Gastrocnemius medialis (tissue), 4 donors: Measurements from ENCODE around the gene PUM1. TPM values are rescaled to one million over a fixed set of nuclear protein-coding genes. Genes with fewer than 3 reads are reported as not detected.

Experiments used
- ATAC-seq, 2 donors: fragments of 150-250 bp; one replicate each; pipeline ENCODE4 v1.9.1; 2016
- DNase-seq, 2 donors: peaks; one replicate each; pipeline ENCODE4 v3.0.0-alpha.2; 2019
- H3K27ac ChIP-seq, 4 donors: fragments of 200-600 bp; sonication (generic); 1 replicate in 1 of 4; 2 replicates in 3 of 4; pipeline ENCODE4 v1.5.1; 2016 to 2018; ENCODE audit warnings: mild to moderate bottlenecking in 2 of 4, moderate library complexity in 1 of 4
- H3K27me3 ChIP-seq, 3 donors: fragments of 200-600 bp; sonication (generic) in 2 of 3; 1 replicate in 1 of 3; 2 replicates in 2 of 3; pipeline versions ENCODE4 v1.5.1 to v1.6.0; 2016 to 2019; ENCODE audit warnings: mild to moderate bottlenecking in 1 of 3, moderate library complexity in 1 of 3
- H3K36me3 ChIP-seq, 2 donors: fragments of 200-600 bp; sonication (generic) in 1 of 2; one replicate each; pipeline ENCODE4 v1.5.1; 2017 to 2018
- H3K4me1 ChIP-seq, 2 donors: fragments of 200-600 bp; sonication (generic) in 1 of 2; one replicate each; pipeline ENCODE4 v1.5.1; 2016 to 2017; ENCODE audit warnings: mild to moderate bottlenecking in 2 of 2
- H3K4me3 ChIP-seq, 4 donors: fragments of 200-600 bp; sonication (generic) in 3 of 4; 1 replicate in 1 of 4; 2 replicates in 3 of 4; pipeline ENCODE4 v1.5.1; 2016 to 2019; ENCODE audit warnings: mild to moderate bottlenecking in 2 of 4
- H3K9me3 ChIP-seq, 3 donors: fragments of 200-600 bp; sonication (generic) in 2 of 3; 1 replicate in 1 of 3; 2 replicates in 2 of 3; pipeline ENCODE4 v1.5.1; 2016 to 2019
- POLR2A ChIP-seq, 2 donors: fragments of 450-650 bp; IDR thresholded peaks; one replicate each; pipeline ENCODE4 v1.6.1; 2017; ENCODE audit warnings: antibody characterized with exemption in 2 of 2, mild to moderate bottlenecking in 2 of 2, moderate library complexity in 2 of 2
- in situ Hi-C, 4 donors: fragments of 200-750 bp; cut with MboI; loops; one replicate each; pipeline versions ENCODE4 v1.15.0 to v1.8.0; 2017; ENCODE audit warnings: low sequenced_read_pairs in 4 of 4
- intact Hi-C: fragments of 100-400 bp; cut with DNase I; formaldehyde crosslinking; loops from one replicate; pipeline ENCODE4 v1.15.1; 2023; ENCODE audit warnings: low total_unique reads
- total RNA-seq, 4 donors: library from RNA; depleted of rRNA; stranded (reverse); fragments of >200 nt; gene quantifications; one replicate each; pipeline versions ENCODE4 v1.1.0 to v1.2.3, GENCODE V29; 2016
- TF ChIP-seq, protein P1 (sequence below), 5 experiments: fragments of 450-650 bp in 3 of 5; fragments of 200-600 bp in 2 of 5; sonication (generic) in 2 of 5; IDR thresholded peaks in 4 of 5; conservative IDR thresholded peaks in 1 of 5; 1 replicate in 4 of 5; 2 replicates in 1 of 5; pipeline ENCODE4 v1.5.1; 2016 to 2019; ENCODE audit warnings: antibody characterized with exemption in 5 of 5, mild to moderate bottlenecking in 3 of 5, moderate library complexity in 3 of 5

PUM1 gene
- total RNA-seq, 4 donors from 2014 or later, result 56.7 to 111 (median 76.4) TPM

DNA sequence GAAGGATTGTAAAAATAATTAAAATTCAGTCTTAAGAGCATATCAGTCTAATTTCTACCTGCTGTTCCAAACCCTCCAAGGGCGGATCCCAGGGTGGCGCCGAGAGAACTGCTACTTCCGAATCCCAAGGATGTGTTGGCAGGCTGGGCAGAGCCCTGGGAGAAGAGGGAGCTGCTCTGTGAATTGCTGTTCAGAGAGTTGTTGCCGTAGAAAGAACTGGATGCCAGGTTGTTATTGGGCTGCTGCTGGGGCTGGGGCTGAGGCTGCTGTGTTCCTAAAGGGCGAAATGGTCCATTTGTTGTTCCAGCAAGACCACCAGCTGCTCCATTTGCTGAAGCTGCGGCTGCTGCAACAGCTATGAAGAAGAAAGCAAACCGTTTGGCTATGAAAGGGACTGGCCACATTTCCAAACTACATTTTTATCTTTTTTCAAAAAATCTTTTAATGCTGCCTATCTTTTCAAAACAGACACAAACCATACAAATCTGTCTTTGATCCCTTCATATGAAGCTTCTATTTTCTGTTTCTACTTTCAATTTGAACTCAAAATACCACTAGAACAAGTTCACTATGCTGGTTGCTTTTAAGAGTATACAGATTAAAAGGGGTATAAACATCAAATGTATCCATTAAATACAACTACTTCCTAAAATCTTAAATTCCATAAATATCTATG, 99.5 kb downstream of the PUM1 start:
- in situ Hi-C loops, result no loop called here
- H3K27me3 ChIP-seq, result no peaks in the 10 kb centered on the region
- no peak overlapping the region for H3K4me3 ChIP-seq
- TF ChIP-seq, protein P1, sequence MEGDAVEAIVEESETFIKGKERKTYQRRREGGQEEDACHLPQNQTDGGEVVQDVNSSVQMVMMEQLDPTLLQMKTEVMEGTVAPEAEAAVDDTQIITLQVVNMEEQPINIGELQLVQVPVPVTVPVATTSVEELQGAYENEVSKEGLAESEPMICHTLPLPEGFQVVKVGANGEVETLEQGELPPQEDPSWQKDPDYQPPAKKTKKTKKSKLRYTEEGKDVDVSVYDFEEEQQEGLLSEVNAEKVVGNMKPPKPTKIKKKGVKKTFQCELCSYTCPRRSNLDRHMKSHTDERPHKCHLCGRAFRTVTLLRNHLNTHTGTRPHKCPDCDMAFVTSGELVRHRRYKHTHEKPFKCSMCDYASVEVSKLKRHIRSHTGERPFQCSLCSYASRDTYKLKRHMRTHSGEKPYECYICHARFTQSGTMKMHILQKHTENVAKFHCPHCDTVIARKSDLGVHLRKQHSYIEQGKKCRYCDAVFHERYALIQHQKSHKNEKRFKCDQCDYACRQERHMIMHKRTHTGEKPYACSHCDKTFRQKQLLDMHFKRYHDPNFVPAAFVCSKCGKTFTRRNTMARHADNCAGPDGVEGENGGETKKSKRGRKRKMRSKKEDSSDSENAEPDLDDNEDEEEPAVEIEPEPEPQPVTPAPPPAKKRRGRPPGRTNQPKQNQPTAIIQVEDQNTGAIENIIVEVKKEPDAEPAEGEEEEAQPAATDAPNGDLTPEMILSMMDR (IDR thresholded peaks at IDR 0.05 in 4 of 5, conservative IDR thresholded peaks at IDR 0.05 in 1 of 5), result no peak
- no peak for TF ChIP-seq POLR2A (IDR thresholded peaks at IDR 0.05)
- intact Hi-C loops, result no loop called here
- DNase-seq (no peak), ATAC-seq (peak in 1 of 2 donors; percentile 19)
- H3K36me3 ChIP-seq, result peaks cover 0 to 60% of the 10 kb centered on the region in 2 donors
- H3K27ac ChIP-seq, result peak overlapping the region in 2 of 4 donors; percentile 32 to 40
- H3K4me1 ChIP-seq, result peaks cover 26 to 37% of the 10 kb centered on the region in 2 donors
- H3K9me3 ChIP-seq, result no peaks in the 10 kb centered on the region

DNA sequence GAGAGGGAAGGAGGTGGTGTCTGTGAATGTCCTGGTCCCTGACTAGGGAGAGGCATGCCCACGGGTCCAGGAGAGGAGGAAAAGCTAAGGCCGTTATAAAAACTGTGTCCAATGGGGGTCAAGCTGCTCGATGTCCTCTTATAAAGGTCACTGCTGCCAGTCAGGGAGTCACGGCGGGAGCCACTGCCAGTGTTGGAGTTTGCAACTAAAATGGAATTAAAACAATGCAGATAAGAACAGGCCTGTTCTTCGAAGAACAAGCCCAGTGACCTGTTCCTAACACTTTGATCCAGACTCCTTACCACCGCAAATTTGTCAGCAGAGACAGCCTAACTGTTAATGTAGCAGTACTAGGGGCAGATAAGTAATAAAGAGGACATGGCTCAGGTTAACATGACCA, 100.8 kb downstream of the PUM1 start:
- no peaks in the 10 kb centered on the region for H3K9me3 ChIP-seq
- ATAC-seq (no peak), DNase-seq (no peak)
- intact Hi-C loops (no loop called here), in situ Hi-C loops (no loop called here)
- H3K4me3 ChIP-seq, result no peak overlapping the region
- no peaks in the 10 kb centered on the region for H3K27me3 ChIP-seq
- peaks cover 26 to 37% of the 10 kb centered on the region in 2 donors for H3K4me1 ChIP-seq
- H3K36me3 ChIP-seq, result peaks cover 0 to 60% of the 10 kb centered on the region in 2 donors
- TF ChIP-seq, protein P1 (IDR thresholded peaks at IDR 0.05 in 4 of 5, conservative IDR thresholded peaks at IDR 0.05 in 1 of 5), result no peak
- TF ChIP-seq POLR2A (IDR thresholded peaks at IDR 0.05), result no peak
- peak overlapping the region in 2 of 4 donors; percentile 24 to 40 for H3K27ac ChIP-seq

DNA sequence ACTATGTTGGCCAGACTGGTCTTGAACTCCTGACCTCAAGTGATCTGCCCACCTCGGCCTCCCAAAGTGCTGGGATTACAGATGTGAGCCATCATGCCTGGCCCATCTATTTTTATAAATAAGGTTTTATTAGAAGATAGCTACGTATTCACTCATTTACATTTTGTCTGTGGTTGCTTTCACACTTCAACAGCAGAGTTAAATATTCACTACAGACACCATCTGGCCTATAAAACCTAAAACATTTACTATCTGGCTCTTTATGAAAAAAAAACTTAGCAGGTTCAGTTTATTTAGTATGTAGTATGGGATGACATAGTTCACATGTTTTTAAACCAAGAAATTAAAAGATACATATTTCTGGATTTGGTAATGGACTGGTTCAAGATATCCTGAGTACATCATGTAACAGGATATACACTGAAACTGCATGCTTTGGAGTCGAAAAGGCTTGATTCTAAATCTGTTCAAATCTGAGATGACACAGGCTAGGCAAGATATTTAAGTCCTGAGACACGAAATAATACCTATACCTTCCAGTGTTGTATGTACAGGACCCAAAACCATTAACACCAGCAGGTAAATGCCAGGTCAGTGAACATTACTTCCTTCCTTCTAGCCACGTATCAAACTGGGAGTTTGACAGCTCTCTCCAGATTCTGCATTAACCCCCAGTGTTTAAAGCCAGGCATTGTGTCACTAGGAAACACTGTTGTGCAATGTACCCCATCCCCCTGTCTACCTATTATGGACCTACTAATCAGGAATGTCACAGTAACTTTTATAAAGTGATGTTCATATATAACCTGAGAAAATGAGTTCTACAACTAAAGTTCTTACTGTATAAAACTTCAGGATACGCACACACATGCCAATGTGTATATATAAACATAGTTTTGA, 102.7 kb downstream of the PUM1 start:
- Histone ChIP-seq H3K36me3 (peaks cover 0 to 54% of the 10 kb centered on the region in 2 donors), H3K4me3 (no peak overlapping the region), H3K4me1 (peaks cover 20 to 27% of the 10 kb centered on the region in 2 donors), H3K9me3 (no peaks in the 10 kb centered on the region), H3K27ac (peak overlapping the region in 2 of 4 donors; percentile 12 to 22), H3K27me3 (no peaks in the 10 kb centered on the region)
- ATAC-seq (no peak), DNase-seq (no peak)
- intact Hi-C loops (no loop called here), in situ Hi-C loops (no loop called here)
- no peak for TF ChIP-seq POLR2A (IDR thresholded peaks at IDR 0.05)
- TF ChIP-seq, protein P1 (IDR thresholded peaks at IDR 0.05 in 4 of 5, conservative IDR thresholded peaks at IDR 0.05 in 1 of 5), result no peak

DNA sequence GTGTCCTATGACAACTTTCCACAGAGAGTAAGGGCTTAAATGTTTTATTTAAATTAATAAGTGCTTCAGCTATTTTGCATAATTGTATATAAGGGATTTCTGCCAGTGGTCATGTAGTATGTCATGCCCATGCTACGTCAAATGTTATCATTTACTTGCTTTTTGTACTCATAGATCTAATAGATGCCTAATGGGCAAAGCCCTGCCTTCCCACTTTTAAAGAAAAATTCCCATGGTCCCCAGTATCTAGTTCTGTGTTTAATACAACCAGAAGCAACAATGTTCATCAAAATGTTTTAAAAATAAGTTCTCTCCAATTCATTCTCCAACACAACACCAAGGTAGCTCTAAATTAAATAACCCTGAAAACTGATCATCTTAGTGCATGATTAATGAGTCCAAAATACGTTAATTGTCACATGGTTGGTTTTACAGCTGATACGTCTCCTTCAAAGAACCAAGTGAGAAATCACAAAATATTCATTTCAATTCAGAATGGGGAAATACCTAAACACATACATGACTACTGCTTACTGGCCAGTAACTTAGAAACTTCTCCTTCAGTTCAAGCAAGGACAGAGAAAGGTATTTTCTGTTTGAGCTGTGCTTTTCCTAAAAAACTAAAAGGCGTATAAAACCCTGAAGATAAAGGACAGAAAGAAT, 107.8 kb downstream of the PUM1 start:
- Histone ChIP-seq H3K27me3 (no peaks in the 10 kb centered on the region), H3K27ac (no peak overlapping the region), H3K4me3 (no peak overlapping the region), H3K4me1 (peaks cover 0 to 5% of the 10 kb centered on the region in 2 donors), H3K9me3 (no peaks in the 10 kb centered on the region), H3K36me3 (peaks cover 0 to 37% of the 10 kb centered on the region in 2 donors)
- TF ChIP-seq, protein P1 (IDR thresholded peaks at IDR 0.05 in 4 of 5, conservative IDR thresholded peaks at IDR 0.05 in 1 of 5), result no peak
- TF ChIP-seq POLR2A (IDR thresholded peaks at IDR 0.05), result no peak
- no peak for ATAC-seq
- DNase-seq, result no peak
- intact Hi-C loops, result no loop called here
- in situ Hi-C loops, result no loop called here
